Hypothalamus (tissue), 51 donors: ENCODE data around the gene ARHGDIA.

Source experiments
- DNase-seq, 51 donors: peaks; one replicate each; lab custom pipeline; 2025; lab: John Stamatoyannopoulos, UW

ARHGDIA gene

GRCh38 chr17:81831957-81832607 is 39.1 kb downstream of the ARHGDIA start:
- DNase-seq = peak in 5 of 51 donors; percentile 6 to 49 (median 17)

- DNase-seq = no peak
Measured at GRCh38 chr17:81831563-81831956, 39.6 kb downstream of the ARHGDIA start.

GRCh38 chr17:81829858-81830257 is 41.3 kb downstream of the ARHGDIA start:
- DNase-seq = no peak

- no peak for DNase-seq
Measured at GRCh38 chr17:81828656-81829055, 42.5 kb downstream of the ARHGDIA start.

GRCh38 chr17:81825841-81826466 is 45.2 kb downstream of the ARHGDIA start:
- DNase-seq = no peak

- DNase-seq = no peak
Measured at GRCh38 chr17:81824595-81824994, 46.5 kb downstream of the ARHGDIA start.

GRCh38 chr17:81823820-81824550 is 47.2 kb downstream of the ARHGDIA start:
- DNase-seq = no peak

- no peak for DNase-seq
Measured at GRCh38 chr17:81822996-81823819, 47.9 kb downstream of the ARHGDIA start.

GRCh38 chr17:81822312-81822637 is 48.9 kb downstream of the ARHGDIA start:
- no peak for DNase-seq

GRCh38 chr17:81821603-81822311 is 49.4 kb downstream of the ARHGDIA start:
- peak in 24 of 51 donors; percentile 5 to 47 (median 18) for DNase-seq

- DNase-seq = no peak
Measured at GRCh38 chr17:81821147-81821546, 50.0 kb downstream of the ARHGDIA start.

- DNase-seq = no peak
Measured at GRCh38 chr17:81819708-81820107, 51.4 kb downstream of the ARHGDIA start.

- DNase-seq = no peak
Measured at GRCh38 chr17:81817758-81818147, 53.4 kb downstream of the ARHGDIA start.
